SH-SY5Y (cell line): Measurements from ENCODE around the gene STK32C.

Experiments
- GATA2 ChIP-seq: IDR thresholded peaks from 2 replicates; pipeline ENCODE4 v1.6.1; 2011; ENCODE audit warnings: mild to moderate bottlenecking, low read depth, low read length
- GATA3 ChIP-seq: IDR thresholded peaks from 2 replicates; pipeline ENCODE4 v1.6.1; 2011; ENCODE audit warnings: low read depth, mild to moderate bottlenecking, low read length, moderate library complexity

GRCh38 chr10:132243141-132243540, 64.6 kb downstream of the STK32C start:
- TF ChIP-seq GATA2 = no peak
- no peak for TF ChIP-seq GATA3
